Nephron progenitor cell (in vitro differentiated cells): Measurements from ENCODE around the gene RASSF7.

ENCODE experiments used
- DNase-seq: peaks from one replicate; pipeline ENCODE4 v3.0.0; 2021
- H3K27ac Mint-ChIP-seq: 2 replicates; pipeline ENCODE4 v1.8.0; 2021; ENCODE audit warnings: mild to moderate bottlenecking, moderate library complexity, mixed read lengths
- H3K27me3 Mint-ChIP-seq: 2 replicates; pipeline ENCODE4 v1.8.0; 2021; ENCODE audit warnings: mild to moderate bottlenecking, low read depth, mixed read lengths; ENCODE audit not compliant: poor library complexity
- H3K36me3 Mint-ChIP-seq: 2 replicates; pipeline ENCODE4 v1.8.0; 2021; ENCODE audit warnings: low read depth, mixed read lengths
- H3K4me1 Mint-ChIP-seq: 2 replicates; pipeline ENCODE4 v1.8.0; 2021; ENCODE audit warnings: mixed read lengths
- H3K4me3 Mint-ChIP-seq: 2 replicates; pipeline ENCODE4 v1.8.0; 2021; ENCODE audit warnings: mild to moderate bottlenecking, moderate library complexity, mixed read lengths
- H3K9me3 Mint-ChIP-seq: 2 replicates; pipeline ENCODE4 v1.8.0; 2021; ENCODE audit warnings: mild to moderate bottlenecking, moderate library complexity, mixed read lengths
- CTCF ChIP-seq: fragments of 200-600 bp; sonication (generic); IDR thresholded peaks from 2 replicates; pipeline ENCODE4 v1.5.0; 2021; ENCODE audit warnings: antibody characterized with exemption

Gene RASSF7

GRCh38 chr11:574632-575312 lies 14.0 kb downstream of the RASSF7 start:
- H3K27ac Mint-ChIP-seq, result peak overlapping the region; percentile 53
- H3K4me1 Mint-ChIP-seq, result peaks cover 66% of the 10 kb centered on the region
- no peaks in the 10 kb centered on the region for H3K36me3 Mint-ChIP-seq
- TF ChIP-seq CTCF, result no peak
- no peak for DNase-seq
- H3K4me3 Mint-ChIP-seq, result peak overlapping the region; percentile 90
- no peaks in the 10 kb centered on the region for H3K9me3 Mint-ChIP-seq
- peaks cover 4% of the 10 kb centered on the region for H3K27me3 Mint-ChIP-seq

- Mint-ChIP-seq H3K4me1 (peaks cover 64% of the 10 kb centered on the region), H3K9me3 (no peaks in the 10 kb centered on the region), H3K4me3 (peak overlapping the region; percentile 90), H3K27me3 (peaks cover 4% of the 10 kb centered on the region), H3K36me3 (no peaks in the 10 kb centered on the region), H3K27ac (no peak overlapping the region)
- no peak for TF ChIP-seq CTCF
- DNase-seq, result peak; percentile 44
These were observed 14.7 kb downstream of the RASSF7 start for GRCh38 chr11:575313-575995.

GRCh38 chr11:575996-576768 lies 15.4 kb downstream of the RASSF7 start, which contains the start of gene PHRF1:
Gene PHRF1, plus strand, starts transcription at chr11:576470. Its CDS starts 5,043 bp downstream, at chr11:581513.
- Mint-ChIP-seq H3K36me3 (peaks cover 3% of the 10 kb centered on the region), H3K4me3 (peak within 1 kb of the TSS; percentile 96), H3K27ac (peak within 1 kb of the TSS; percentile 100), H3K9me3 (no peaks in the 10 kb centered on the region), H3K27me3 (peaks cover 4% of the 10 kb centered on the region), H3K4me1 (peaks cover 64% of the 10 kb centered on the region)
- DNase-seq, result peak; percentile 97
- no peak for TF ChIP-seq CTCF

GRCh38 chr11:576811-577610 lies 16.2 kb downstream of the RASSF7 start:
- Mint-ChIP-seq H3K9me3 (no peaks in the 10 kb centered on the region), H3K4me3 (peak overlapping the region; percentile 90), H3K27ac (peak overlapping the region; percentile 88), H3K27me3 (peaks cover 4% of the 10 kb centered on the region), H3K36me3 (peaks cover 9% of the 10 kb centered on the region), H3K4me1 (peaks cover 60% of the 10 kb centered on the region)
- DNase-seq, result no peak
- TF ChIP-seq CTCF, result no peak

- peak overlapping the region; percentile 90 for H3K4me3 Mint-ChIP-seq
These were observed 16.8 kb downstream of the RASSF7 start for GRCh38 chr11:577611-577894.

More at GRCh38 chr11:577611-577894, 16.8 kb downstream of the RASSF7 start:
- H3K9me3 Mint-ChIP-seq, result no peaks in the 10 kb centered on the region
- no peak for TF ChIP-seq CTCF
- H3K4me1 Mint-ChIP-seq, result peaks cover 60% of the 10 kb centered on the region
- H3K27ac Mint-ChIP-seq, result peak overlapping the region; percentile 88
- H3K27me3 Mint-ChIP-seq, result peaks cover 4% of the 10 kb centered on the region
- no peak for DNase-seq
- H3K36me3 Mint-ChIP-seq, result peaks cover 11% of the 10 kb centered on the region
